SK-N-SH treated with all-trans-retinoic acid at 6 μM for 48 hours (cell line): Measurements from ENCODE around the gene NPIPB2.
"Not testable (repeated sequence)": the region's sequence is repeated elsewhere in the genome, so short reads cannot be mapped to it uniquely, and the experiment has no call there.

Source experiments
- ATAC-seq: fragments of 200-7000 bp; cut with Tn5 transposase; 3 replicates; pipeline ENCODE4 v1.9.1; 2020; ENCODE audit warnings: mild to moderate bottlenecking, moderate library complexity
- ARNTL ChIP-seq: fragments of 450-650 bp; formaldehyde crosslinking; IDR thresholded peaks from 2 replicates; pipeline ENCODE4 v1.5.0; 2020; ENCODE audit warnings: low read depth, mild to moderate bottlenecking, moderate library complexity, borderline replicate concordance
- BACH2 ChIP-seq: fragments of 250-450 bp; sonication (Bioruptor Pico); IDR thresholded peaks from 2 replicates; pipeline ENCODE4 v1.9.0; 2021; ENCODE audit warnings: mild to moderate bottlenecking, borderline replicate concordance
- CSDC2 ChIP-seq: fragments of 250-450 bp; sonication (Bioruptor Pico); IDR thresholded peaks from 2 replicates; pipeline ENCODE4 v1.5.0; 2020; ENCODE audit warnings: mild to moderate bottlenecking, moderate library complexity
- ESRRG ChIP-seq: fragments of 250-450 bp; sonication (Bioruptor Pico); IDR thresholded peaks from 2 replicates; pipeline ENCODE4 v1.6.1; 2021; ENCODE audit warnings: mild to moderate bottlenecking
- GLIS3 ChIP-seq: fragments of 250-450 bp; sonication (Bioruptor Pico); IDR thresholded peaks from 2 replicates; pipeline ENCODE4 v1.5.0; 2020; ENCODE audit warnings: mild to moderate bottlenecking, moderate library complexity
- ISL1 ChIP-seq: fragments of 250-450 bp; sonication (Bioruptor Pico); IDR thresholded peaks from 2 replicates; pipeline ENCODE4 v2.1.2; 2022; ENCODE audit warnings: mild to moderate bottlenecking, moderate library complexity
- OSR1 ChIP-seq: fragments of 250-450 bp; sonication (Bioruptor Pico); IDR thresholded peaks from 2 replicates; pipeline ENCODE4 v1.8.0; 2022; ENCODE audit warnings: moderate library complexity, mild to moderate bottlenecking, inconsistent platforms
- PPARA ChIP-seq: fragments of 250-450 bp; sonication (Bioruptor Pico); IDR thresholded peaks from 2 replicates; pipeline ENCODE4 v1.5.0; 2020; ENCODE audit warnings: mild to moderate bottlenecking, borderline replicate concordance
- RARB ChIP-seq: fragments of 250-450 bp; sonication (Bioruptor Pico); IDR thresholded peaks from 2 replicates; pipeline ENCODE4 v1.8.0; 2021; ENCODE audit warnings: mild to moderate bottlenecking, moderate library complexity
- SNAI2 ChIP-seq: fragments of 250-450 bp; sonication (Bioruptor Pico); IDR thresholded peaks from 2 replicates; pipeline ENCODE4 v1.5.0; 2020; ENCODE audit warnings: mild to moderate bottlenecking, moderate library complexity
- TCF4 ChIP-seq: fragments of 250-450 bp; sonication (Bioruptor Pico); IDR thresholded peaks from 2 replicates; pipeline ENCODE4 v1.8.0; 2021; ENCODE audit warnings: mild to moderate bottlenecking, moderate library complexity, borderline replicate concordance
- ZC3H10 ChIP-seq: fragments of 250-450 bp; sonication (Bioruptor Pico); IDR thresholded peaks from 2 replicates; pipeline ENCODE4 v1.5.1; 2021; ENCODE audit warnings: mild to moderate bottlenecking, moderate library complexity
- ZFP30 ChIP-seq: fragments of 450-650 bp; formaldehyde crosslinking; IDR thresholded peaks from 2 replicates; pipeline ENCODE4 v1.5.0; 2022; ENCODE audit warnings: mild to moderate bottlenecking, moderate library complexity
- ZNF565 ChIP-seq: fragments of 450-650 bp; formaldehyde crosslinking; conservative IDR thresholded peaks from 2 replicates; pipeline ENCODE4 v1.5.0; 2020; ENCODE audit warnings: low read depth, mild to moderate bottlenecking, moderate library complexity
- ZNF70 ChIP-seq: fragments of 450-650 bp; formaldehyde crosslinking; IDR thresholded peaks from 2 replicates; pipeline ENCODE4 v1.5.0; 2020; ENCODE audit warnings: mild to moderate bottlenecking, moderate library complexity
- ZNF8 ChIP-seq: fragments of 450-650 bp; formaldehyde crosslinking; IDR thresholded peaks from 2 replicates; pipeline ENCODE4 v1.5.0; 2020; ENCODE audit warnings: mild to moderate bottlenecking, moderate library complexity
- TF ChIP-seq, protein P1 (sequence below): fragments of 250-450 bp; sonication (Bioruptor Pico); IDR thresholded peaks from 2 replicates; pipeline ENCODE4 v1.5.1; 2021; ENCODE audit warnings: mild to moderate bottlenecking, moderate library complexity
- TF ChIP-seq, protein P2 (sequence below): fragments of 250-450 bp; sonication (Bioruptor Pico); IDR thresholded peaks from 2 replicates; pipeline ENCODE4 v1.5.1; 2020; ENCODE audit warnings: low read depth, mild to moderate bottlenecking, moderate library complexity

Gene NPIPB2

GRCh38 chr16:11957591-11958395 is 15.9 kb upstream of the NPIPB2 start (continued):
- no peak for TF ChIP-seq ZNF565 (CRISPR knock-in tag)
- no peak for TF ChIP-seq ZC3H10 (CRISPR knock-in tag)
- TF ChIP-seq ZNF70 (CRISPR knock-in tag): no peak
- TF ChIP-seq, protein P1, sequence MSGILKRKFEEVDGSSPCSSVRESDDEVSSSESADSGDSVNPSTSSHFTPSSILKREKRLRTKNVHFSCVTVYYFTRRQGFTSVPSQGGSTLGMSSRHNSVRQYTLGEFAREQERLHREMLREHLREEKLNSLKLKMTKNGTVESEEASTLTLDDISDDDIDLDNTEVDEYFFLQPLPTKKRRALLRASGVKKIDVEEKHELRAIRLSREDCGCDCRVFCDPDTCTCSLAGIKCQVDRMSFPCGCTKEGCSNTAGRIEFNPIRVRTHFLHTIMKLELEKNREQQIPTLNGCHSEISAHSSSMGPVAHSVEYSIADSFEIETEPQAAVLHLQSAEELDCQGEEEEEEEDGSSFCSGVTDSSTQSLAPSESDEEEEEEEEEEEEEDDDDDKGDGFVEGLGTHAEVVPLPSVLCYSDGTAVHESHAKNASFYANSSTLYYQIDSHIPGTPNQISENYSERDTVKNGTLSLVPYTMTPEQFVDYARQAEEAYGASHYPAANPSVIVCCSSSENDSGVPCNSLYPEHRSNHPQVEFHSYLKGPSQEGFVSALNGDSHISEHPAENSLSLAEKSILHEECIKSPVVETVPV (CRISPR knock-in tag): no peak
- TF ChIP-seq ZFP30 (CRISPR knock-in tag): no peak

DNA sequence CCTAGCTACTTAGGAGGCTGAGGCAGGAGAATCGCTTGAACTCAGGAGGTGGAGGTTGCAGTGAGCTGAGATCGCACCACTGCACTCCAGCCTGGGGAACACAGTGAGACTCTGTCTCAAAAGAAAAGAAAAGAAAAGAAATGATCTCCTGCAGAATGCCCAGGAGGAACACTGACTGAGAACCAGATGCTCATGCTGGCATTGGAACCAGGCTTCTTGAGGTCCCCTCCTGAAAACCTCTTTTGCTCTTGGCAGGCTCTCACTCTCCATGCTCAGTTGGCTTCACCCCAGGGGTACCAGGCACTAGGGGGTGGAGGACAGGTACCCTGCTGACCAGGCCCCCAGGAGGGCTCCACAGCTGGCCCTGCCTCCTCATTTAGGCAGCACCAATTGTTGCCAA is 14.7 kb upstream of the NPIPB2 start:
- ATAC-seq: no peak
- TF ChIP-seq ARNTL (CRISPR knock-in tag) (no peak), GLIS3 (CRISPR knock-in tag) (no peak), ZNF70 (CRISPR knock-in tag) (no peak), BACH2 (CRISPR knock-in tag) (no peak), SNAI2 (CRISPR knock-in tag) (no peak), ESRRG (CRISPR knock-in tag) (no peak), PPARA (CRISPR knock-in tag) (no peak), ZNF8 (CRISPR knock-in tag) (no peak)

DNA sequence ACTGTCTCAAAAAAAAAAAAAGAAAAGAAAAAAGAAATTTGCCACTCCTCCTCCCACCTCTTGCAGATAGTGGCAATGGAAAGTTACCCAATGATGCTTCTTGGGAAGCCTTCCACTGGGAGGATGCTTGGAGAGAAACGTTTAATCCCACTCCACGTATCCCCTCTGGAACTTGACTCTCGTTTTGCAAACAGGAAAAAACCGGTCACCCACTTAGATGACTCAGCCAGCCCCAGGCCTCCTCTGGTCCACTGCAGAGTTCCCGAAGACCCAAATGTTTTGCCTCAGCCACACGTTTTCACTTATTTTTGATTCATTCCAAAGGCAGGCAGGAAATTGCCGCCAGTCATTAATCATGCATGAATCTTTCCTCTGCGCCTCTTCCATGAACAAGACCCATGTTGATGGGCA is 13.9 kb upstream of the NPIPB2 start:
- ATAC-seq: peak; percentile 96

GRCh38 chr16:11953576-11953975 is 11.7 kb upstream of the NPIPB2 start:
- ATAC-seq: not testable (repeated sequence)

More for the DNA sequence above, 13.9 kb upstream of the NPIPB2 start:
- TF ChIP-seq, protein P2, sequence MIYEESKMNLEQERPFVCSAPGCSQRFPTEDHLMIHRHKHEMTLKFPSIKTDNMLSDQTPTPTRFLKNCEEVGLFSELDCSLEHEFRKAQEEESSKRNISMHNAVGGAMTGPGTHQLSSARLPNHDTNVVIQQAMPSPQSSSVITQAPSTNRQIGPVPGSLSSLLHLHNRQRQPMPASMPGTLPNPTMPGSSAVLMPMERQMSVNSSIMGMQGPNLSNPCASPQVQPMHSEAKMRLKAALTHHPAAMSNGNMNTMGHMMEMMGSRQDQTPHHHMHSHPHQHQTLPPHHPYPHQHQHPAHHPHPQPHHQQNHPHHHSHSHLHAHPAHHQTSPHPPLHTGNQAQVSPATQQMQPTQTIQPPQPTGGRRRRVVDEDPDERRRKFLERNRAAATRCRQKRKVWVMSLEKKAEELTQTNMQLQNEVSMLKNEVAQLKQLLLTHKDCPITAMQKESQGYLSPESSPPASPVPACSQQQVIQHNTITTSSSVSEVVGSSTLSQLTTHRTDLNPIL: no peak
- TF ChIP-seq ZNF565 (CRISPR knock-in tag) (no peak), TCF4 (CRISPR knock-in tag) (no peak), ZNF70 (CRISPR knock-in tag) (no peak), RARB (CRISPR knock-in tag) (no peak), CSDC2 (no peak), ZC3H10 (CRISPR knock-in tag) (no peak), ESRRG (CRISPR knock-in tag) (no peak)
- TF ChIP-seq, protein P1 (CRISPR knock-in tag): no peak

DNA sequence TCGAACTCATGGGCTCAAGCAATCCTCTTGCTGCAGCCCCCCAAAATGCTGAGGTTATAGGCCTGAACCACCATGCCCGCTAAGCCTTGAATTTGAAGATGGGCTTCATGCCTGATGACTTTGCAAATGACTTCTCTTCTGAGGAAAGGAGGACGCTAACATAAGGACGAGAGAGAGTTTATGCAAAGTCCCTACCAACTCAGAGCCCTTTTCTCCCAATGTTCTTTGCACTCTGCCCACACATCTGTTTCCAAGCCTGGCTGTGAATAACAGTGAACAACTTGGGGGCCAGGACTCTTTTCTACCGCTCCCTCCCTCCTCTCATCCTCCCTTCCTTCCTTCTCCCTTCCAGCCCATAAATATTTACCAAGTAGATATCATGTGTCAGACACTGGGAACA is 8.5 kb upstream of the NPIPB2 start:
- ATAC-seq: no peak
- TF ChIP-seq ESRRG (CRISPR knock-in tag) (no peak), CSDC2 (no peak), RARB (CRISPR knock-in tag) (no peak), ZNF565 (CRISPR knock-in tag) (no peak), ZC3H10 (CRISPR knock-in tag) (no peak), TCF4 (CRISPR knock-in tag) (no peak), ZFP30 (CRISPR knock-in tag) (no peak), BACH2 (CRISPR knock-in tag) (no peak), OSR1 (CRISPR knock-in tag) (no peak), SNAI2 (CRISPR knock-in tag) (no peak), ARNTL (CRISPR knock-in tag) (no peak), ZNF70 (CRISPR knock-in tag) (no peak)

GRCh38 chr16:11949527-11949926 is 7.7 kb upstream of the NPIPB2 start:
- ATAC-seq: peak; percentile 95
- TF ChIP-seq ISL1 (CRISPR knock-in tag) (no peak), GLIS3 (CRISPR knock-in tag) (no peak), ZFP30 (CRISPR knock-in tag) (no peak), SNAI2 (CRISPR knock-in tag) (no peak)
